Epithelial cell of alveolus of lung (primary cell): ENCODE data around the gene CEP83. TPM values are rescaled to one million over a fixed set of nuclear protein-coding genes. Genes with fewer than 3 reads are reported as not detected.

Experiments
- total RNA-seq: library from RNA; depleted of rRNA; stranded (reverse); fragments of >200 nt; gene quantifications from 2 replicates; pipeline ENCODE4 v1.2.1, GENCODE V29; 2015

CEP83 gene, protein sequence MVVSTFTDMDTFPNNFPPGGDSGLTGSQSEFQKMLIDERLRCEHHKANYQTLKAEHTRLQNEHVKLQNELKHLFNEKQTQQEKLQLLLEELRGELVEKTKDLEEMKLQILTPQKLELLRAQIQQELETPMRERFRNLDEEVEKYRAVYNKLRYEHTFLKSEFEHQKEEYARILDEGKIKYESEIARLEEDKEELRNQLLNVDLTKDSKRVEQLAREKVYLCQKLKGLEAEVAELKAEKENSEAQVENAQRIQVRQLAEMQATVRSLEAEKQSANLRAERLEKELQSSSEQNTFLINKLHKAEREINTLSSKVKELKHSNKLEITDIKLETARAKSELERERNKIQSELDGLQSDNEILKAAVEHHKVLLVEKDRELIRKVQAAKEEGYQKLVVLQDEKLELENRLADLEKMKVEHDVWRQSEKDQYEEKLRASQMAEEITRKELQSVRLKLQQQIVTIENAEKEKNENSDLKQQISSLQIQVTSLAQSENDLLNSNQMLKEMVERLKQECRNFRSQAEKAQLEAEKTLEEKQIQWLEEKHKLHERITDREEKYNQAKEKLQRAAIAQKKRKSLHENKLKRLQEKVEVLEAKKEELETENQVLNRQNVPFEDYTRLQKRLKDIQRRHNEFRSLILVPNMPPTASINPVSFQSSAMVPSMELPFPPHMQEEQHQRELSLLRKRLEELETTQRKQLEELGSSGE
- total RNA-seq = 3.7 and 4.4 TPM in 2 replicates

DNA sequence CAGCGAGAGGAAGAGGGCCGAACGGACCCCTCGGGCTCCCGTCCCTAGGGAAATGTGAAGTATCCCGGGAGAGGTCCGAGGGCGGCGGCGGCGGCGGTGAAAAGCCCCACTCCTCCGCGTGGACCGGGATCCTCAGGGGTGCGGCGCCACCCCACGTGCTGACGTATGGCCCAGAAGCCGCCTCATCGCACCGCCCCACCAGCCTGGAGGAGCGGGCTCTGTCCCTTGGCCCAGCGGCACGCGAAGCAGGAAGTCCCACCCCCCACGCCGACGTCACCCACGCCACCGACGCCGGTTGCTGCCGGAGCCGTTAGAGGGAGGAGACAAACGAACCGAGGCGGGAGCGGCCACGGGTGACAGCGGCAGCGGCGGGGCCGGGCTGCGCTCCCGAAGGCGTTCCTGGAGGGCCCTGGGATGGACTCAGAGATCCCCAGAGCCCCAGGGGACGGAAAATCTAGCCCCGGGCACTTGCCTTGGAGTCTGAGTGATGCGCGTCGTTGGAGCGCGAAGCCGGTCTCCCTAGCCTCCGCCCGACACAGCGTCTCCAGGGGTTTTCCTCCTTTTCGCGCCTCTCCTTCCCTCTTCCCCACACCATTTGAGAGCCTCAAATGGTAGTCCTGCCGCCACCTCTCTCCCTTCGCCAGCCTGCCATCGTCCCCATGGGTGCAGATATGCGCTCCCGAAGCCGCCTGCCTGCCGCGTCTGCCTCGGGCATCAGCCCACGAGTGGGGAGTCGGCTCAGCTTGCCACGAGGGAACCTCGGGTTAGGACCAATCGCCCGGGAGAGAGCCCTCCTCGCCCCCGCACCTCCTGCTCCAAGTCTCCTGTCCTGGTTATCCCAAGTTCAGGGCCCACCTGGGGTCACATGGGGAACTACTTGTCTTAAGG, at the start of gene CEP83:
TSS of gene CEP83 (minus strand) at position 140 of the 888 bp plus-strand sequence. CDS start 47,377 bp downstream, outside the sequence.

Other genes starting within 250 kb of the CEP83 start
- gene TMCC3, start 190.7 kb upstream of the CEP83 start, total RNA-seq = 0.08 and 1.6 TPM in 2 replicates